HG03139 (cell line): ENCODE data around the gene TNRC6C.
A peak's percentile ranks its signal among the peaks of the same experiment; 100 is the strongest.
"Not testable (repeated sequence)": the region's sequence is repeated elsewhere in the genome, so short reads cannot be mapped to it uniquely, and the experiment has no call there.

Source experiments
- ATAC-seq: cut with Tn5 transposase; IDR thresholded peaks from one replicate; pipeline ENCODE4 v1.9.1; 2021; ENCODE audit not compliant: unreplicated experiment

Gene TNRC6C

DNA sequence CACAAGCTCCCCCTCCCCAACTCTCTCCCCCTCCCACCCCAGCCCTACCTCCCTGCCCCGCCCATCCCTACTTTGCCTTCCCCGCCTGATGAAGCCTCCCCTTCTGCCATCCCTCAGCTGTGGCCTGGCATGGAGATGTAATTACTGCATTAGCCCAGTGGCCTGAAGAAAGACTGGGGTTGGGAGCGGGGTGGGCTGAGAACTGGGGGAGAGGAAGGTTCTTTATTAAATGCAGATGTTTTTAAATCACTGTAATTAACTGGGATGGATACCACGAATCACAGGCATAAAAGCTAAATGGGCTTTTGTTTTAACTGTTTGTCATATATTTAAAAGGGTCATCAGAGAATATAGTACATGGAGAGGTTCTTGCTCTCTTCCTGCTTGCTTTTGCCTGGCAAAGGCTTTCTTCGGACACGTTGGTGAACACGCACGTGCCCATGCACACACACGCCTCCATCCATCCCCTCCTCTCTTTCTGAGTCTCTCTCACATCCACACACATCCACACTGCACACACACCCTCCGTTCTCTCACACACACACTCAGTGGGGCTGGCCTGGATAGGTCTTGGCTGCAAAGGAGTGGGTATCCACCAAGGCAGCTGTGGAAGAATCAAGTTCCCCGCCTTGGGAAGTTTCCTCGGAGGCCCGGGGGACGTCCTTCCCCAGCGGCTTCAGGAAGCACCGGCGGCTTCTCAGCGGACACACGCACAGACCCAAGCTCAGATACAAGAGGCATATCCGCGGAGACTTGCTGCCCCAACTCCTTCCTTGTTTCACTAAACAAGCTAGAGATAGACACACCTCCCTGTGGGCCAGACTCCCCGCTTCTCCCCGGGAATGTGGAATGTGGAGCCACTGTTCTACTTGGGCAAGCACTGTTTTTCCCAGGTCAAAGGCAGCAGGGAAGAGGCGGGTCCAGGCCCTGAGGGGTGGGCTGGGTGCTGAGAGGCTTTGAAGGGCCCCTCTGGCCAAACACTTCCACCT, 27.4 kb upstream of the TNRC6C start:
- no peak for ATAC-seq

DNA sequence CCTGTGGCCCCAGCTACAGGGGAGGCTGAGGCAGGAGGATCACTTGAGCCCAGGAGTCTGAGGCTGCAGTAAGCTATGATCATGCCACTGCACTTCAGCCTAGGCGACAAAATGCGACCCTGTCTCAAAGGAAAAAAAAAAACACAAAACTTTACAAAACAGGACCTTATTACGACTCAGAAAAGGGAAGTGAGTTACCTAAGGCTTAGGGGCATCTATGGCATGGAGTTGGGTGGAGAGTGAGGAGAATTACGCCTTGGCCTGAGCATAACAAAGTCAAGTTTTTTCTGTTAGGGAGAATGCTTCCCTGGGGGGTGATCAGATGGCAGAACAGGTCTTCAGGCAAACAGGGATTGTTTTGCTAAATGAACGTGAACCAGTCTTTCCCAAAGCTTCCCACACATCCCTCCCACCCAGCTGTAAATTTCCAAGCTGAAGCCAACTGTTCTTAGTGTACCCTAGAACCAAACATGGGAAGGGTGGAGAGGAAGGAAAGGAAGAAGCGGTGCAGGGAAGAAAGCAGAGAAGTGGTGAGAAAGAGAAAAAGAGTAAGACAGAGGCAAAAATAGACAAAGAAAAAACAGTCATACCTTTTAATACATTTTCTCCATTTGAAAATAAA, 24.6 kb upstream of the TNRC6C start:
- ATAC-seq, result no peak

GRCh38 chr17:77935121-77935571, 23.4 kb upstream of the TNRC6C start:
- no peak for ATAC-seq

DNA sequence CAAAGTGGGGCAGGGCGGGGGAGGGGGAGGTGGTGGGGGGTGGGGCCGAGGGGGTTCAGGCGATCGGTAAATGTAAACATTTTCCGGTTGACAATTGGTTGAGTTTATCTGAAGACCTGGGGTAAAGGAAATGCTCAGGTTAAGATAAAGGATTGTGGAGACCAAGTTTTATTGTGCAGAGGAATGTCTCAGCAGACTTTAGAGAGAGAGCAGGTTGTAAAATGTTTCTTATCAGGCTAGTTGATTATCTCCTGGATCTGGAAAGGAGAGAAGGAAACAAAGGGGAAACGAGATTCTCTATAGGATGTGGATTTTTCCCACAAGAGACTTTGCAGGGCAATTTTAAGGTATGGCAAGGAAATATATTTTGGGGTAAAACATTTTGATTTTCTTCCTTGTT, 22.8 kb upstream of the TNRC6C start:
- not testable (repeated sequence) for ATAC-seq

- ATAC-seq, result no peak
These were observed 21.6 kb upstream of the TNRC6C start for GRCh38 chr17:77936881-77937280.

- no peak for ATAC-seq
These were observed 17.5 kb upstream of the TNRC6C start for GRCh38 chr17:77941004-77941403.

DNA sequence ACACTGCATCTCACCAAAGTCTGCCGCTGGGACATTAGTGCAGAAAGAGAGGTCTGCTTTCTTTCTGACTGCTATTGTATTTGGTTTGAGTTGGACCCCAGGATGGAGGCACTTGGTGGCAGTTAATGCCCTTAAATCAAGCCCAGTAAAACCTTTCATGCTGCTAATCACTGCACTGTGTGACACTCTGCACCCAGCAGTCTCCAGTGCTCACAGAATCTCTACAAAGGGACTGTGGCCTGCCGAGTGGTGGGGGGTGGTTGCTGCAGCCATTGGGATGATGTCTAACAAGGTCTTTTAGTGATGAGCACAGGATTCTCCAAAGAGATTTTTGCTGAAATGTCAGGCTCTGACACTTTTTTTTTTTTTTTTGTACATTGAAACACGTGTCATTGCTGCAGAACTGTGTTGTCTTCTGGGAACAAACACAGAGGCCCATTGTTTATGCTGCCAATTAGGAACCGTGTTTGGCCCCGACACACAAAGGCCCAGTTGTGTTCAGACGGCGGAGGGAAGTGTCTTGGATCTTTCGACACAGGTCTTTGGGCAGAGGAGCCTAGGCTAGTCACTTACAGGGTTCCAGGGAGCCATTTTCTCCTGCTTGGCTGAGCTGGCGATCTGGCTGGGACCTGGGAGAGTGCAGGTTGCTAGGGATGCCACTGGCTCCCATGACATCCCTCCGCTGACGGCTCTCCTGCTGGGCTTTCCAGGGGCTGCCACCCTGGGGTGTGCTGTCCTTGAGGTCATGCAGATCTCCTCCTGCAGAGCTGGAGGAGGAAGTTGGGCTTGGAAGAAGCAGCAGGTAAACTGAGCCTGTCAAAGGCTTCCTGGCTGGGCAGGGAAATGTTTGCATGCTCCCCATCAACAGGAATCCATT, 16.2 kb upstream of the TNRC6C start:
- no peak for ATAC-seq

DNA sequence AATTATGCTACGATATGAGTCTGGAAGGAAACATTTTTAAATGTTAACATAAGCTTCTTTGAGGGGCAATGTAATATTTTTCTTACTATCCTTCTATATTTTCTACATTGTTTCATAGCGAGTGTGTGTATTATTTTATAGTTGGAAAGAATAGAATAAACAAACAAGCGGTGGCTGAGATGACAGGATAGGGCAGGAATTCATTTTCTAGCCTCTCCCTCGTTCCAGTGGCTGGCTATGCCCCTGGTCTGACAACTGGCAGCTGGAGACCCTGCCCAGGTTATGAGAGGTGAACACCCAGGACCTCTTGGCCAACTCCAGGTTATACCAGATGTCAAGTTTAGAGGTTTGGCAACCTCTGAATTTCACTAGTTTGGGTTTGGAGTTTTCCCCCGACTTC, 14.5 kb upstream of the TNRC6C start:
- ATAC-seq, result no peak

DNA sequence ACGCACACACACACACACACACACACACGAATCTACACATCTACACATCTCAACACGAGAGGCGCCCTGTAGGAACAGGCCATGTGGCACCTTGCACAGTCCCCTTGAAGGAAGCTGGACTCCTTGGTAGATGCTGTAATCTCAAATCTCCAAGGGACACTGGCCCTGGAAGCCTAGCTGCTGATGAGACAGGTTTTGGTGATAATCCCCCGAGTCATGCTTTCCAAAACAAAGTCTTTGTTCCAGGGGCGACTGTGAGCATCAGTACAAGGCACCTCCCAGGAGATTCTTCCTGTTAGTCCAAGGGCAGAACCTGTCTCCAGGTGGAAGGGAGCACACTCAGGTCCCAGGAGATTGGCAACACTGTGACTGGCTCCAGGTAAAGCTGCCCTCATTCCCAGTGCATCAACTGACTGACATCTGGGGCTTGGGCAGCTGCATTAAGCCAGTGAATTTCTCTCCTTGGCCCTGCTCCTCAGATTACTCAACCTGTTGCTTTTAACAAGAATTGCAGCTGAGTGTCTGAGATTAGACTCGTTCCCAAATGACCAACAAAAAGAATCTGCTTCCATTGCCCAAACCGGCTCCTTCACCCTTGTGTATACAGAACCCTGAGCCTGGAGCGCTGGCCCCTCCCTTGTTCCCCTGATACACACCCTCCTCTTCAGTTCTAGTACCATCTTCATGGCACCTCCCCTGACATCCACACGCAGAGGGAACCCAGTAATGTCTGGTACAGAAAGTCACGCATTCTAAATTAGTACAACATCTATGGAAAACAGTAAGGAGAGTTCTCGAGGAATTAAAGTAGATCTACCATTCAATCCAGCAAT, 13.9 kb upstream of the TNRC6C start:
- ATAC-seq, result no peak

DNA sequence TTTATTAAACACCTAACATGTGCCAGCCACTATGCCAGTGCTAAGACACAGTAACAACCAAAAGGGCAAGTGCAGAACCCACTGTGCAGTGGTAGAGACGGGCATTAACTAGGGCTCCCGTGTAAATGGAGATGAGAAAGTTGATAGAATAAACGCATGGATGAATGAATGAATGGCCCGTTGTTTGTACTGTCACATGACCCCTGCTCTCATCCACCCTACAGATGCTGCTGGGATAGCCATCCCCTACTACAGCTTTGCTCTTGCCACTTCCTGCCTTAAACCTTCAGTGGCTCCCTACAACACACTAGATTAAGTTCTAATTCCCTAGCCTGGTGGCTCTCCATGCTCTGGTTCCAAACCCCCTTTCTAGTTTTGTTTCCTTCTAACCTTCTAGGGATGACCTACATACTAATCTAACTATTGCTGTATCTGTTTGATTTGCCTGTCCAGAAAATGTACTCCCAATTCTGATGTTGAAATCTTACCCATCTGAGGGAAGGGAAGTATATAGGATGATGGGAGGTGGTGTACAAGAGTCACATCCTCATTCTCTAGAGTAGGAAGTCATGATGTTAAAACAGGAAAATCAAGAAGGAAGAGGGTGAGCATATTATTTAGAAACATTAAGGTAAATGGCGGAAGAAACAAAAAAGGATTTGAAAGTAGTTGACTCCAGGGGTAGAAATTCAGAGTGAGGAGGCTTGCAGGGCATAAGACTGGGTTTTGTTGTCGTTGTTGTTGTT, 11.4 kb upstream of the TNRC6C start:
- ATAC-seq, result no peak

DNA sequence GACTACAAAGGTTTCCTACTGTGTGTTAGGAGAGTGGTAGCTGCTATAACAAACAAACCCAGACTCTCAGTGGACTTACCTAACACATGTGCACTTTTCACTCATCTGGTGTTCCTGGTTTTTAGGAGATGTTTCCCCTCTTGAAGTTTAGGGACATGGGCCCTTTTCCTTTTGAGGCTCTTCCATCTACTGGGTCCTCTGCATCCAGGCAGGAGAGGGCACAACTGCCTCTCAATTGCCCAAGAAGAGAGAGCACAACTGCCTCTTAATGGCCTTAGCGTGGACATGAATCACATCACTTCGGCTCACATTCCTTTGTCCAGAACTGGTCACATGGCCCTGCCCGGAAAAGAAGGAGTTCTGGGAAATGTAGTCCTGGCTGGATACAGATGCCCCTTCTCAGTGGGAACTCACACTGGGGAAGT, 9.8 kb upstream of the TNRC6C start:
- no peak for ATAC-seq

DNA sequence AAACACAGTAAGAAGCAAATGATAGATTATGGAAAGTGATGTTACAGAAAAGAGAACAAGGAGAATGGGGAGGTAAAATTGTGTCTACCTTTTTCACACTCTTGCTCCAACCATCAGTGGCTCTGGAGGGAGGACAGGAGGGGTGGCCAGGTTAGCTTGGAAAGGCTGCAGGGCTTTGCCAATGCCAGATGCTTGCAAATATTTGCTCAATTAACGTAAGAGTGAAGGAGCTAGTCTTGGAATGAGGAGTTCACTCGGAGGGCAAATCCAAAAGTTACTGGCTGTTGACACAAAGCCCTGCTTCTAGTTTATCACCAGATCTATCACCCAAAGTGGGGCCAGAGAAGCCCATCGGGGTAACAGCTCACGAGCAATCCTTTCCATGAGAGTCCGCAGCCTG, 7.4 kb upstream of the TNRC6C start:
- ATAC-seq, result no peak

DNA sequence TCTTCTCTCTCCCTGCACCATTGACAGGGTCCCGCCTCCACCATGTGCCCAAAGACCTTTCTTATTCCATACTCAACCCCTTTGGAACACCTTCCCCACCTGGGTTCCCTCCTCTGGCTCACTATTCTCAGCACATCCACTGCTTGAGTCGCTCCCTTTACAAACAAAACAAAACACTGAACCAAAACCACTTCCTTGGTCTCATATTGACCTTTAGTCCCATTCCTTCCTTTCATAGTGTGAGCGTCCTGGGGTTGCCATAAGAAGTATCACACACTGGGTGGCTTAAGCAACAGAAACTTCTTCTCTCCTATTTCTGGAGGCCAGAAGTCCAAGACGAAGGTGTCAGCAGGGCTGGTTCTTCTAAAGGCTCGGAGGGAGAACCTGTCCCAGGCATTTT, 6.1 kb upstream of the TNRC6C start:
- no peak for ATAC-seq

- ATAC-seq, result no peak
These were observed 1.2 kb upstream of the TNRC6C start for GRCh38 chr17:77957235-77957856.

- peak; percentile 20 for ATAC-seq
These were observed 218 bp downstream of the TNRC6C start for GRCh38 chr17:77958716-77959125.

GRCh38 chr17:77959126-77959925, 823 bp downstream of the TNRC6C start:
- no peak for ATAC-seq

- ATAC-seq, result no peak
These were observed 1.5 kb downstream of the TNRC6C start for GRCh38 chr17:77959926-77960521.

DNA sequence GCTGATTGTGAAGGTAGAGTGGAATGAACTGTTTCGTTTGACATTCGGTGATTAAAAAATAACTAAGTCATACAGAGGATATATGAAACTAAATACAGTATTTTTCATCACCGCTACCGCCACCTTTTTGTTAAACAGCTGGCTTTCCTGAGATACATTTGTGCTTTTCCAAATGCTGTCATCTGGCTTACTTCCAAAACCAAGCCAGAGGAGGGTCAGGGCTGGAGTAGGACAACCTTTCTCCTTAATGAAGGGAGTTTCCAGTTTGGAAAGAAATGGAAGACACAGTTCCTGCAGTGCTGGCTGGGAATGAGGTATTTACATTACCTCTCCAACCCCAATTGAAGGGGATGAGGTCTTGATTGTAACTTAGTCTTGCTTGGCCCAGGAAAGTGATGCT, 3.2 kb downstream of the TNRC6C start:
- ATAC-seq, result no peak
